C1 segment of cervical spinal cord (tissue), 14 donors: ENCODE results near the gene CXCL11.
"Not testable (repeated sequence)": the region's sequence is repeated elsewhere in the genome, so short reads cannot be mapped to it uniquely, and the experiment has no call there.

ENCODE experiments used
- DNase-seq, 14 donors: peaks; one replicate each; lab custom pipeline; 2025; lab: John Stamatoyannopoulos, UW

The CXCL11 gene

GRCh38 chr4:76001700-76002099 lies 34.2 kb downstream of the CXCL11 start:
- DNase-seq = no peak

- no peak for DNase-seq
These were observed 35.6 kb downstream of the CXCL11 start for GRCh38 chr4:76000279-76000678.

- not testable (repeated sequence) for DNase-seq
These were observed 37.2 kb downstream of the CXCL11 start for GRCh38 chr4:75998525-75999147.

DNA sequence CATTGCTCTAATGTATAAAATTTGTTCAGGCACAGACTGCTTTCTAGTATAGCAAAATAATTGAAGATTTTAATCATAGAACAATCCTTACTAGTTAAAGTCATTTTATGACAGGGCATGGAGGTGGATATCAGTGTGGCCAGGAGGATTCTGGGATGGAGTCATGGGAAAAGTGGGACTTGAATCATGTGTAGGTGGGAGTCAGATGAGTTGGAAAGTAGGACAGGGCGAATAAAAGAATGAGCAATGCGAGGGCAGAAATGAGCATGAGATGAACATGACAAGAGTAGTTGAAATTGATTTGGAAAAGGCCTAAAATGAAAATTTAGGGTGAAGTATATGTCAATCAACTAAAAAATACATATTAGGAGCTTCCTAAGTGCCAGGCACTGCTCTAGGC lies 37.9 kb downstream of the CXCL11 start:
- DNase-seq = no peak

- no peak for DNase-seq
These were observed 38.8 kb downstream of the CXCL11 start for GRCh38 chr4:75997081-75997480.

GRCh38 chr4:75995727-75996126 lies 40.1 kb downstream of the CXCL11 start:
- DNase-seq = peak in 1 of 14 donors; percentile 17

GRCh38 chr4:75992462-75992861 lies 43.4 kb downstream of the CXCL11 start:
- DNase-seq = no peak

GRCh38 chr4:75989846-75990528 lies 45.9 kb downstream of the CXCL11 start:
- no peak for DNase-seq

DNA sequence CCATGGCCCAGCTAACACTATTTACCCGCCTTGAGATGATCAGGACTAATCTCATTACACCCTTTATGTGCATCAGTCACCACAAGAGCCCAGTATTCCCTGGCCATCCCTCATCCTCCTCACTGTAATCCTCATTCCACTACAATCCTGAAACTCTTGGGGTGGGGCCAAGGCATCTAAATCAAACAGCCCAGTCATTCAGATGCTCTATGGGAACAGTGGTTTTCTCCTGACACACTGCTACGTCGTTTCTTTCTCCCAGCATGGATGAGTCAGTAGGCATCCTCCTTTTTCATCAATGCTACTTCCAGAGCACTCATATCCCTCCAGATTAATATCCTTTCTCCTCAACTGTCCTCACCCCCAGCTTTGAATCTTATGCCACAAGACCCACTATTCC lies 50.8 kb downstream of the CXCL11 start:
- DNase-seq = no peak
